ENCODE measurements around the gene MEPCE.

MEPCE gene

DNA sequence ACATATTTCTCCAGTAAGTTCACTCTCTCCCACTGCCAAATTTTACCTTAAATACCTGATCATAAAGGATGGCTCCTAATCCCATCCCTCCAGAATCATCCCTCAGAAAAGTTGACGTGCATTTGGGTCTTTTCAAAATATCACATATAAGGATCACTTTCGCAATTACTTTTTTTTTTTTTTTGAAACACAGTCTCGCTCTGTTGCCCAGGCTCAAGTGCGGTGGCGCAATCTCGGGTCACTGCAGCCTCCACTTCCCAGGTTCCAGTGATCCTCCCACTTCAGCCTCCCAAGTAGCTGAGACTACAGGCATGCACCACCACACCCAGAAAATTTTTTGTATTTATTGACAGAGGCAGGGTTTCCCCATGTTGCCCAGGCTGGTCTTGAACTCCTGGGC lies 18.5 kb upstream of the MEPCE start:
- TF ChIP-seq, protein P1, sequence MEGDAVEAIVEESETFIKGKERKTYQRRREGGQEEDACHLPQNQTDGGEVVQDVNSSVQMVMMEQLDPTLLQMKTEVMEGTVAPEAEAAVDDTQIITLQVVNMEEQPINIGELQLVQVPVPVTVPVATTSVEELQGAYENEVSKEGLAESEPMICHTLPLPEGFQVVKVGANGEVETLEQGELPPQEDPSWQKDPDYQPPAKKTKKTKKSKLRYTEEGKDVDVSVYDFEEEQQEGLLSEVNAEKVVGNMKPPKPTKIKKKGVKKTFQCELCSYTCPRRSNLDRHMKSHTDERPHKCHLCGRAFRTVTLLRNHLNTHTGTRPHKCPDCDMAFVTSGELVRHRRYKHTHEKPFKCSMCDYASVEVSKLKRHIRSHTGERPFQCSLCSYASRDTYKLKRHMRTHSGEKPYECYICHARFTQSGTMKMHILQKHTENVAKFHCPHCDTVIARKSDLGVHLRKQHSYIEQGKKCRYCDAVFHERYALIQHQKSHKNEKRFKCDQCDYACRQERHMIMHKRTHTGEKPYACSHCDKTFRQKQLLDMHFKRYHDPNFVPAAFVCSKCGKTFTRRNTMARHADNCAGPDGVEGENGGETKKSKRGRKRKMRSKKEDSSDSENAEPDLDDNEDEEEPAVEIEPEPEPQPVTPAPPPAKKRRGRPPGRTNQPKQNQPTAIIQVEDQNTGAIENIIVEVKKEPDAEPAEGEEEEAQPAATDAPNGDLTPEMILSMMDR (IDR thresholded peaks at IDR 0.05; ENCODE audit: low read depth, low read length, missing control alignments) = no peak
- no peak for DNase-seq (ENCODE audit: low read depth)
- no peak overlapping the region for H3K4me3 ChIP-seq (ENCODE audit: low read depth, low read length)

DNA sequence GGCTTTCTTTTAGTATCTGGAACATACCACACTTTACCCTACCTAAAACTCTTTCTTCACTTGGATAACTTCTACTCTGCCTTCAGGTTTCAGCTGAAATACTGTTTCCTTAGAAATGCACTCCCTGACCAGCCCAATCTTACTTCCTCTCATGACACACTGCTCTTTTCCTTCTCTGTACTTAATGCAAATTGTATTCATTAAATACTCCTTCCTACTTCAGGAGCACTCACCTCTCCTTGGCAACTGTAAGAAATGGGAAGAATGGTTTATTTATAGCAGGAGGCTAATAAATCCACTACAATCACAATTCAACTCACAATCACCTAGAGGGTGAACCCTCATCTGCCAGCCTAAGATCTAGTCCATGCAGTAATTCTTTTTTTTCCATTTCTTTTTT lies 16.3 kb upstream of the MEPCE start:
- TF ChIP-seq, protein P1 (IDR thresholded peaks at IDR 0.05; ENCODE audit: low read depth, low read length, missing control alignments) = no peak
- H3K4me3 ChIP-seq (ENCODE audit: low read depth, low read length) = no peak overlapping the region

DNA sequence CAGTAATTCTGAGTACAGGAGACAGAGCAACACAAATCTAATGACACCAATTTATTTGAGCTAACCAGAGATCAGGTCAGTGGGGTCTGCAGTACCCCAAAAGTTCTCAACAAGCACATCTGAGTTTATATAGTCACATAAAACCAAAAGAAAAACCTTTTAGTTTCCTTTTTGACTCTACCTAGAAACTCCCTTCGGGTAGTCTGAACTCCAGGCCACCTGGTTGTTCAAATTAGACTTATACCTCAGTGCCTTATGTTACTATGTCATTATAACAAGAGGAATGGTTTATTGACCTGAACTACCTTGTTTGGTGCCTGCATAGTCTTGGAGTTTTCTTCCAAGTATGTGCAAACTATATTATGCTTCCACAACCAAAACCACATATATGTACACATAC lies 15.7 kb upstream of the MEPCE start:
- no peak overlapping the region for H3K4me3 ChIP-seq (ENCODE audit: low read depth, low read length)
- DNase-seq (ENCODE audit: low read depth) = no peak
- TF ChIP-seq, protein P1 (IDR thresholded peaks at IDR 0.05; ENCODE audit: low read depth, low read length, missing control alignments) = no peak

More for the DNA sequence above, 16.3 kb upstream of the MEPCE start:
- no peak for DNase-seq (ENCODE audit: low read depth)

DNA sequence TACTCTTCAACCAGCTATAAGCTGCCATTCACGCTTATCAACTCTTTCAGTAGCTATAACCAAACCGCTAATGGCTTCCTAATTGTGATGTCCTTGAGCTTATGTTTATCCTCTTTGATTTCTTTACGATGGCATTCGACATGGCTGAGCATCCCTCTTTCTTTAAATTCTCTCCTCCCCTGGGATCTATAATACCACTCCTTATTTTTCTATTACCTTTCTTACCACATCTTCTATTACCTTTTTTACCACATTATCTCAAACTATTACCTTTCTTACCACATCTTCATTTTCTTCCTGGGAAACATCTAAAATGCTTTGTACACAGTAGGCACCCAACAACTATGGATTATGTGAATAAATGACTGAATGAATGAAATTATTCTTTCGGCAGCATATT lies 14.2 kb upstream of the MEPCE start:
- DNase-seq (ENCODE audit: low read depth) = no peak
- TF ChIP-seq, protein P1 (IDR thresholded peaks at IDR 0.05; ENCODE audit: low read depth, low read length, missing control alignments) = no peak

DNA sequence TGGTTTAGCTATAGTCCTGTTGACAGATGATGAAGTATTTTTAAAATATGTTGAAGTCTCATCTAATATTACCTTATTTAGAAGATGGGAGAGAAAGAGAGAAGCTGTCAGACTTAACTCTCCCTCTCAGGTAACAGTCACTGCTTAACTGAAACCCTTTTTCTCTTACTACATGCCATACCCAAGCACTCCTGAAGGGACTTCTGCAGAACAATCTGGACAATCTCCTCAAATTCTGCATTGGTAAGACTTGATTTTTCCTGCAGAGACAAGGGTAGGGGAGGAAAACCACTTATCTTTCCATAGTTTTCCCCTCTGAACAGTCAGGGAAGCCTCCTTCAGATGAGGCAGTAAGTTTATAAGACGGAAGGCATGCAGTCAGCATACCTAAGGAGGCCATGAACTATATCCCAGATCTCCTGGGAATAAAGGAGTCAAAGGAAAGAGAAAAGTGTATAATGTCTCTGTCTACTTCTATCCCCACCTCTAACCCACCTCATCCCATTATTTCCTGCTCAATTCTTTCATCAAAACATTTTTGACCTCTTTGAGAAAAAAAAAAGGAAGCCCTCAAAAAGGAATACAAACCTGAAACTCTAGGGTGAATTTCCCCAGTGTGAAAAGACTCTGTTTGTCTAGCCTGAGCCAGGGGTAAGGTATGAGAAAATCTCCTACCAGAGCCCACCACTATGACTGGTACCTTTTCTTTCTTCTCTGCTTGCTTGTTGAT lies 10.5 kb upstream of the MEPCE start:
- no peak for DNase-seq (ENCODE audit: low read depth)
- H3K4me3 ChIP-seq (ENCODE audit: low read depth, low read length) = no peak overlapping the region
- TF ChIP-seq, protein P1 (IDR thresholded peaks at IDR 0.05; ENCODE audit: low read depth, low read length, missing control alignments) = peak; percentile 7

More for the DNA sequence above, 14.2 kb upstream of the MEPCE start:
- no peak overlapping the region for H3K4me3 ChIP-seq (ENCODE audit: low read depth, low read length)

DNA sequence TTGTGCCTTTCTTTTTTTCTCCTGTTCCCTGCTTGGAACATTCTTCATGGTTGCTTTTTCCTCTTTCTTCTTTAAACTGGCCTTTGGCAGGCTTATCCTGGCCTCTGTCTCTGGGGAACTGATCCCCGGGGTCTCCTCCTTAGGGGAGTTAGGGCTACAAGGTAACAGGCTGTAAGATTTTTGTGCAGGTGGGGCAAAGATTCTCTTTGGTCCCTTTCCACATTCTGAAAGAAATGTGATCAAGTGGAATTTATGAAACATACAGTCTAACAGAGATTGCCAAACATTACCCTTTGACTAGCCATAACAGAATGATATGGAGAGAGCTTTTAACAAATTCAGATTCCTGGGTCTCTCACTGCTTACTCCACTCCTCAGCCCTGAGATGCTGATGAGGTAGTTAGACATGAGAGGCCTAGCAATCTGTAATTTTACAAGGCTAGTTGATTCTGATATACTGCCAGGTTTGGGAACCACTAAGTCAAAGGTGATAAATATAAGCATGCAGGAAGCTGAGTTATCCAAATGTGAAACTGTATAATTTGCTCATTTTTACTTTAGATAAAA lies 9.9 kb upstream of the MEPCE start:
- TF ChIP-seq, protein P1 (IDR thresholded peaks at IDR 0.05; ENCODE audit: low read depth, low read length, missing control alignments) = no peak

DNA sequence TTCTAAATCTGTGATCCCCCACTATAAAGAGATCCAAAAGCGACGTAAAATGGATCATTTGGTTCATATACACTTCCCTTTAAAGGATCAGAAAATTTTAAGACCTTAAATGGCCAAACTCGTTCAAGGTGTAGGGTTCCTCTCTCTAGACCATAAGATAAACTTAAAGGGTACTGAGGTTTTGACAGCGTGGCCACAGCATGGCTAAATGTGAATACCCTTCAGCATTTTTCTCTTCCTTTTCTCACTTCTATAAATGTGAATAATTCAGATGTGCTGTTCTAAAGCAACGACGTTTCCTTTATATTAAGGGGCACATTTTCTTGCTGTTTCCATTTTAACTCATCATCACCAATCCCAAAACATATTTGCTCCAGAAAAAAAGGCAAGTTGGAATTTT lies 6.3 kb upstream of the MEPCE start:
- H3K4me3 ChIP-seq (ENCODE audit: low read depth, low read length) = no peak overlapping the region
- TF ChIP-seq, protein P1 (IDR thresholded peaks at IDR 0.05; ENCODE audit: low read depth, low read length, missing control alignments) = no peak
- DNase-seq (ENCODE audit: low read depth) = no peak

More for the DNA sequence above, 9.9 kb upstream of the MEPCE start:
- no peak for DNase-seq (ENCODE audit: low read depth)
- no peak overlapping the region for H3K4me3 ChIP-seq (ENCODE audit: low read depth, low read length)
